ENCODE results near the gene EFHD2. TPM values are rescaled to one million over a fixed set of nuclear protein-coding genes. Genes with fewer than 3 reads are reported as not detected.

The EFHD2 gene
- polyA plus RNA-seq, 3 donors: 314 to 329 (median 323) TPM

DNA sequence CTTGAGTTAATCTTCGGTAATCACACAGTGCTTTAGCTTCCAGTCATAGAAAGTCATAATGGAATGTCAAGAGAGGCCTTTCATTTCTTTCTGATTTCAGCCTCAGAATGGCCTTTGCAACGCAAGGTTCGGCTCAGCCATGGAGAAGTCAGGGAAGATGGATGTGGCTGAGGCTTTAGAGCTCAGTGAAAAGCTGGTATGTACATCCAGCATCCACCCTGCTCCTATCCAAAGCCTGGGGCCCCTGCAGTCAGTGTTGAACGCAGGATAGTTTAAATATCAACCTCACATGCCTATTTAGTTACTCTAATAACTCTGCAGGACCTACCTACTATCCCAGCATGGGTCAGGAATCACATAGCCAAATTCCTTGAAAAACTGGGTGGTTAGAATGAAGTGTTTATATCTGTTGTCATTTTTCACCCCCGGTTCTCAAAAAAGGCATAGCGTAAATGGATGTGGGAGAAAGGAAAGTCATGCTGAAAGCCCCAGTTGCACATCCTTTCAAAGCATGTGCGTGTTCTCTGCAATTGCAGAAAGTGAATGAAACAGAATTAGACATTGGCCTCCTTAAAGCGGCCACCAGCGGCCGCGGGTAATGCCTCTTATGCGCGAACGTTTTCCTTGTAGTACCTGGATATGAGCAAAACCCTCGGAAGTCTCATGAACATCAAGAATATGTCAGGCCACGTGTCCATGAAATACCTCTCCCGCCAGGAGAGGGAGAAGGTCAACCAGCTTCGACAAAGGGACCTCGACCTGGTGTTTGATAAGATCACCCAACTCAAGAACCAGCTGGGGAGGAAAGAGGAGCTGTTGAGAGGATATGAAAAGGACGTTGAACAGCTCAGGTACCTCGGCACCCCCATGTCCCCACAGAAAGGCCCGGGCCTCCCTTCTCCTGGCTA lies 28.8 kb upstream of the EFHD2 start:
- peaks cover 0 to 2% (median 0%) of the 10 kb centered on the region in 7 donors for H3K9me3 Mint-ChIP-seq
- TF ChIP-seq, protein P1, sequence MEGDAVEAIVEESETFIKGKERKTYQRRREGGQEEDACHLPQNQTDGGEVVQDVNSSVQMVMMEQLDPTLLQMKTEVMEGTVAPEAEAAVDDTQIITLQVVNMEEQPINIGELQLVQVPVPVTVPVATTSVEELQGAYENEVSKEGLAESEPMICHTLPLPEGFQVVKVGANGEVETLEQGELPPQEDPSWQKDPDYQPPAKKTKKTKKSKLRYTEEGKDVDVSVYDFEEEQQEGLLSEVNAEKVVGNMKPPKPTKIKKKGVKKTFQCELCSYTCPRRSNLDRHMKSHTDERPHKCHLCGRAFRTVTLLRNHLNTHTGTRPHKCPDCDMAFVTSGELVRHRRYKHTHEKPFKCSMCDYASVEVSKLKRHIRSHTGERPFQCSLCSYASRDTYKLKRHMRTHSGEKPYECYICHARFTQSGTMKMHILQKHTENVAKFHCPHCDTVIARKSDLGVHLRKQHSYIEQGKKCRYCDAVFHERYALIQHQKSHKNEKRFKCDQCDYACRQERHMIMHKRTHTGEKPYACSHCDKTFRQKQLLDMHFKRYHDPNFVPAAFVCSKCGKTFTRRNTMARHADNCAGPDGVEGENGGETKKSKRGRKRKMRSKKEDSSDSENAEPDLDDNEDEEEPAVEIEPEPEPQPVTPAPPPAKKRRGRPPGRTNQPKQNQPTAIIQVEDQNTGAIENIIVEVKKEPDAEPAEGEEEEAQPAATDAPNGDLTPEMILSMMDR (IDR thresholded peaks at IDR 0.05): no peak
- H3K4me3 Mint-ChIP-seq: no peak overlapping the region
- peaks cover 12 to 13% of the 10 kb centered on the region in 2 donors for H3K4me1 ChIP-seq (ENCODE audit: control insufficient read depth in 1 of 2, insufficient read depth in 2 of 2, low read length in 2 of 2)
- H3K27ac ChIP-seq (ENCODE audit: low read depth in 1 of 2, low read length in 2 of 2): no peak overlapping the region
- no peak overlapping the region for H3K4me3 ChIP-seq (replicated peaks in 1 of 3; ENCODE audit: low read depth in 2 of 3, low read length in 3 of 3)
- no peak overlapping the region for H2AFZ ChIP-seq (ENCODE audit: insufficient read depth, low read depth, low read length, poor library complexity, severe bottlenecking)
- no peaks in the 10 kb centered on the region for H3K36me3 ChIP-seq (replicated peaks in 1 of 2; ENCODE audit: control insufficient read depth in 1 of 2, insufficient read depth in 2 of 2, low read length in 2 of 2)
- no peak for DNase-seq
- no peaks in the 10 kb centered on the region for H3K36me3 Mint-ChIP-seq
- H4K20me1 ChIP-seq (ENCODE audit: insufficient read depth, low read length): no peaks in the 10 kb centered on the region
- intact Hi-C loops (cut with micrococcal nuclease): no loop called here
- peaks cover 0 to 5% of the 10 kb centered on the region in 2 donors for H3K27me3 ChIP-seq (ENCODE audit: control insufficient read depth in 2 of 2, insufficient read depth in 2 of 2, low read length in 2 of 2)
- no peaks in the 10 kb centered on the region for H3K79me2 ChIP-seq (ENCODE audit: insufficient read depth, low read length)
- peaks cover 16 to 44% (median 21%) of the 10 kb centered on the region in 3 donors for H3K27me3 Mint-ChIP-seq (ENCODE audit: low read depth in 3 of 3)
- H3K9ac ChIP-seq (ENCODE audit: insufficient read depth, low read length, poor library complexity, severe bottlenecking): no peak overlapping the region
- no peak overlapping the region for H3K4me2 ChIP-seq (replicated peaks; ENCODE audit: extremely low read depth, low read length, poor library complexity, severe bottlenecking)
- no peak overlapping the region for H3K27ac Mint-ChIP-seq
- WGBS (ENCODE audit: insufficient coverage): 100% methylated on average over 12 of the region's 22 CpGs
- H3K4me1 Mint-ChIP-seq: peaks cover 18% of the 10 kb centered on the region
- H3K9me3 ChIP-seq (replicated peaks in 1 of 2; ENCODE audit: control insufficient read depth in 1 of 2, insufficient read depth in 1 of 2, low read length in 2 of 2): no peaks in the 10 kb centered on the region

DNA sequence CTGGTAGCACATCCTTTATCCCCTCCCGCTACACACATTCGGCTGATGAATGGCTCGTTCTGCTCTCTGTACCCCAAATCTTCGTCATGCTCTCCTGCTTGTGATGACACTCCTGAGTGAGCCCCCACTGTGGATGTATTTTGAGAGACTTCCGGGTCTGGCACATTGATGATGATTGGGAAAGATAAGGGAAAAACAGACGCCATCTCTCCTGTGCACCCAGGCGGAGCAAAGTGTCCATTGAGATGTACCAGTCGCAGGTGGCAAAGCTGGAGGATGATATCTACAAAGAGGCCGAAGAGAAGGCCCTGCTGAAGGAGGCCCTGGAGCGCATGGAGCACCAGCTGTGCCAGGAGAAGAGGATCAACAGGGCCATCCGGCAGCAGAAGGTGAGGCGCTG lies 27.9 kb upstream of the EFHD2 start:
- Histone ChIP-seq H3K4me3 (replicated peaks in 1 of 3; ENCODE audit: low read depth in 2 of 3, low read length in 3 of 3) (no peak overlapping the region), H3K4me1 (ENCODE audit: control insufficient read depth in 1 of 2, insufficient read depth in 2 of 2, low read length in 2 of 2) (peaks cover 21 to 22% of the 10 kb centered on the region in 2 donors), H3K27ac (ENCODE audit: low read depth in 1 of 2, low read length in 2 of 2) (no peak overlapping the region), H4K20me1 (ENCODE audit: insufficient read depth, low read length) (no peaks in the 10 kb centered on the region), H2AFZ (ENCODE audit: insufficient read depth, low read depth, low read length, poor library complexity, severe bottlenecking) (no peak overlapping the region), H3K79me2 (ENCODE audit: insufficient read depth, low read length) (no peaks in the 10 kb centered on the region), H3K9me3 (replicated peaks in 1 of 2; ENCODE audit: control insufficient read depth in 1 of 2, insufficient read depth in 1 of 2, low read length in 2 of 2) (no peaks in the 10 kb centered on the region), H3K4me2 (replicated peaks; ENCODE audit: extremely low read depth, low read length, poor library complexity, severe bottlenecking) (no peak overlapping the region), H3K36me3 (replicated peaks in 1 of 2; ENCODE audit: control insufficient read depth in 1 of 2, insufficient read depth in 2 of 2, low read length in 2 of 2) (no peaks in the 10 kb centered on the region), H3K27me3 (ENCODE audit: control insufficient read depth in 2 of 2, insufficient read depth in 2 of 2, low read length in 2 of 2) (peaks cover 0 to 11% of the 10 kb centered on the region in 2 donors), H3K9ac (ENCODE audit: insufficient read depth, low read length, poor library complexity, severe bottlenecking) (no peak overlapping the region)
- no peaks in the 10 kb centered on the region for H3K36me3 Mint-ChIP-seq
- 94% methylated on average over 10 of the region's 12 CpGs for WGBS (ENCODE audit: insufficient coverage)
- H3K27ac Mint-ChIP-seq: peak overlapping the region in 1 of 7 donors; percentile 3
- peaks cover 0 to 2% (median 0%) of the 10 kb centered on the region in 7 donors for H3K9me3 Mint-ChIP-seq
- H3K4me3 Mint-ChIP-seq: no peak overlapping the region
- DNase-seq: no peak
- peaks cover 27% of the 10 kb centered on the region for H3K4me1 Mint-ChIP-seq
- intact Hi-C loops (cut with micrococcal nuclease): no loop called here
- TF ChIP-seq, protein P1 (IDR thresholded peaks at IDR 0.05): no peak
- H3K27me3 Mint-ChIP-seq (ENCODE audit: low read depth in 3 of 3): peaks cover 19 to 50% (median 27%) of the 10 kb centered on the region in 3 donors
